ENCODE results near the gene IFNL1.
"Not testable (repeated sequence)": the region's sequence is repeated elsewhere in the genome, so short reads cannot be mapped to it uniquely, and the experiment has no call there.

The IFNL1 gene

DNA sequence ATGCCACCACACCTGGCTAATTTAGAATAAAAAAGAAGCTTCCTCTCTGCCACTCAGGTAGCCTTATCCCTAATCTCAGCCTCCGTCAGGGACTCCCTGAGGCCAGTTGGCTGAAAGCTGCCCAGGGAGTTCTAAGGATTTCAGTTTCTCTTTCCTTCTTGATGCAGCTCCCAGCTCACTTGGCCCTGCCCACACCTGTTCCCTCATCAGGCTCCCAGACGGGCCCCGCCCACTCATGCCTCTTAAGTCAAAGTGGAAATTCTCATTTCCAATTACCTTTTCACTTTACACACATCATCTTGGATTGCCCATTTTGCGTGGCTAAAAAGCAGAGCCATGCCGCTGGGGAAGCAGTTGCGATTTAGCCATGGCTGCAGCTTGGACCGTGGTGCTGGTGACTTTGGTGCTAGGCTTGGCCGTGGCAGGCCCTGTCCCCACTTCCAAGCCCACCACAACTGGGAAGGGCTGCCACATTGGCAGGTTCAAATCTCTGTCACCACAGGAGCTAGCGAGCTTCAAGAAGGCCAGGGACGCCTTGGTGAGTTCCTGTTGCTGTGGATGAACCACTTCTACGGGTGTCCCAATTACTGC, at the start of gene IFNL1:
IFNL1 (plus strand) TSS at position 353 of the 591 bp plus-strand sequence; CDS start at position 368, 15 bp downstream.
- DNase-seq: no peak

DNA sequence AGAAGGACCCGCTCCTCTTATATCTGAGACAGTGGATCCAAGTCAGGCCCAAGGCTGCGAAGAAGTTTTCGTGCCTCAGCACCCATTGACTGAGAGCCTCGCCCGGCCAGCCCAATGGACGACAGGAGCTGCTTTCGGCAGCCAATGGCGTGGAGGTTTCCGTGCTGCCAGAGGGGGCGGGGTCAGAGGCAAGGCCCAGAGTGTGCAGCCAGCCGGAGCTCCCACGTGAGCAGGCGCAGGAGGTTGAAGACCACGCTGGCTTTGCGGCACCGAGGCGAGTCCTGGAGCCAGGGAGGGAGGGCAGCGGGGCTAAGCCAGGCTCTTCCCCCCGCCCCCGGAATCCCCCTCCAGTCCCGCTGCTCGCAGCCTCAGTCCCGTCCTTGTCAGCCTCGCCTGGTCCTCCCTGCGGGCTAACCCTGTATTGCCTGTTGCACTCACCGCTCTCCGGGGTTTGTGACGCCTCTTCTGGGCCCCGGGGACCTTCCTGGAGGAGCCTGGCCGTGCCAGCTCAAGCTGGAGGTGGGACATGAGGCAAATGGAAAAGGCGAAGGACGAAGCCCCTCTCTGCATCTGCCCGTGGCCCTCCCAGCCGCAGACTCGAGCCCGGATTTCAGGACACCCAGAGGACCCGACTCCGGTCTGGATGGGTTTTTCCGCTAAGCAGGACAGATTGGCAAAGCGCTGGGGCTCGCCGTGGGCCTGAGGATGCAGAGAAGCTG, 49.1 kb upstream of the IFNL1 start:
- DNase-seq: peak; percentile 62

- DNase-seq: no peak
These were observed 48.2 kb upstream of the IFNL1 start for GRCh38 chr19:39247701-39248664.

DNA sequence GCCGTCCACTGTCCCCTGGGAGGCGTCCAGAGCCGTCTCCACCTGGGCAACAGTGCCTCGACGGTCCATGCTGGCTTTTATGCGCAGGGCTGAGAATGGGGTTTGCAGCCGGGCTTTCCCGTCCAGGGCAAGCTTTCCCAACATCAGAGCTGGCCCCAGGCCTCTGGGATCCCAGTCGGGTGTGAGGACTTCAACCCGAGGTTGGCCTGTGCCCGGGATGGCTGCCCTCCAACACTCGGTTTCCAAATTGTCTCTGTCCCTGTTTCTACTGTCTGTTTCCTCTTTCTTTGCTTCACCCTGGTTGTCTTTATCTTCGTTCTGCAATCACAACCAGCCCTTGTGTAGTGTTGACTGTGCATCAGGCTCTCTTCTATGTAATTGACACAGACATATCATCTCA, 47.4 kb upstream of the IFNL1 start, which contains the start of gene IFNL4:
IFNL4 (minus strand) TSS at position 51 of the 400 bp plus-strand sequence.
- no peak for DNase-seq

DNA sequence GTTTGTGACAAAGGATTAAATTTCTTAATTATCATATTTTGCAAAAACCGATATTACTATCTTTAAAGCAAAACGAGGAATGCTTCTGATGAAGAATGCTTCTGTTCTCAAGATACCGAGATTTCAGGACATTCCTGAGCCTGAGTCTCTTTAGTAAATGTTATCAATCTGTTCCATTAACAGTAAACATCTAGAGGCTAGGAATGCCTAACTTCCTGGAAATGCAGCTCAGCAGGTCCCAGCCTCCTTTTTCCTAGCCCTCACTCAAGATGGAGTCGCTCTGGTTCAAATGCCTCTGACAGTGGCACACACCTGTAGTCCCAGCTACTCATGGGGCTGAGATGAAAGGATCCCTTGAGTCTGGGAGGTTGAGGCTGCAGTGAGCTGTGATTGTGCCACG, 45.1 kb upstream of the IFNL1 start:
- DNase-seq: no peak

- no peak for DNase-seq
These were observed 44.4 kb upstream of the IFNL1 start for GRCh38 chr19:39251846-39252245.

DNA sequence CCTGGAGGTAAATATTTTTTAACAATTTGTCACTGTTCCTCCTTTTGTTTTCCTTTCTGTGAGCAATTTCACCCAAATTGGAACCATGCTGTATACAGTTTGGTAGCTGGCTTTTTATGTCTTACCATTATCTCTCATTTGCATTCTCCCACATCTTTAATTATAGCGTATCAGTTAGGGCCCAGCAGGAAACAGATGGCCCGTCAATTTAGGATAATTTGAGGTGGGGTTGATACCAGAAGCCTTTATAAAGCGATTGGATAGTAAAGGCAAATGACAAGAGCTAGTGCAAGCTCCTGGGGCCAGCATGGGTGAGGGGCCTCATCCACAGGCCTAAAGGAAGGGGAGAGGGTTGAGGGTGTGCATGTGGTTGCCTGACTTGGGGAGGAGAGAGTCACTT, 43.7 kb upstream of the IFNL1 start:
- no peak for DNase-seq

- DNase-seq: no peak
These were observed 42.6 kb upstream of the IFNL1 start for GRCh38 chr19:39253374-39254149.

DNA sequence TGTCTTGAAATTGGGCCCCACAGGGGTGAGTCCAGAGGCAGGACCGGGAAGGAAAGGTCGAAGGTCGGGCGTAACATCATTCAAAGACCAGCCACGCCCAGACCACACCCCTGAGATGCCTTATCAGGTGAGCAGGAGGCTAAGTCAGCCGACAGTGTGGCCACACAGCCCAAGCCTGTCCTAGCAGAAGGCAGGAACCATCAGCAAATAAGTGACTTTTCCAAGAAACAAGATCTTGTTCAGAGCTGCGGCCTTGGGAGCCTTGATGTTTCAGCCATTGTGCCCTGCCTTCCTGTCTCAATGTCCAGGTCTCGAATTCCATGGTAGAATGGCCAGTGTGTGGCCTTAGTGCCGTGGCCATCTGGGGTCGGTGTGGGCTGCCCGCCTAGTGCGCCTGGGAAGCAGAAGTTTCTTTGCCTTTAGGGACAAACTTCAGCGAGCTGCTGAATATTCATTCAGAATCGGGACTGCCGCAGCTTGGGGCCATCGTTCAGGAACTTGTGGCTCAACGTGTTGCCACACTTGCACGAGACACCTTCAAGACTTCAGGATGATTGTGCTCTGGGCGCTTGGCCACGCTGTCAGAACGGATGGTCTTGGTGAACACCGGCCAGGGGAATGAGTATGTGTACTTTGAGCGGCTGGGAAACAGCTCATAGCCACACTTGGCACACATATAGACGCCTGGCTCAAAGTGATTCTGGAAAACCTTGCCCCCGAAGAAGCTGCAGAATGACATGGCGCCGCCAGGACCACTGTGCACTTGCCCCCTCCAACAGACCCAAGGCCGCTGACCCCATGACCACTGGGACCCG, 41.5 kb upstream of the IFNL1 start:
- no peak for DNase-seq

- DNase-seq: no peak
These were observed 39.0 kb upstream of the IFNL1 start for GRCh38 chr19:39257227-39257626.

DNA sequence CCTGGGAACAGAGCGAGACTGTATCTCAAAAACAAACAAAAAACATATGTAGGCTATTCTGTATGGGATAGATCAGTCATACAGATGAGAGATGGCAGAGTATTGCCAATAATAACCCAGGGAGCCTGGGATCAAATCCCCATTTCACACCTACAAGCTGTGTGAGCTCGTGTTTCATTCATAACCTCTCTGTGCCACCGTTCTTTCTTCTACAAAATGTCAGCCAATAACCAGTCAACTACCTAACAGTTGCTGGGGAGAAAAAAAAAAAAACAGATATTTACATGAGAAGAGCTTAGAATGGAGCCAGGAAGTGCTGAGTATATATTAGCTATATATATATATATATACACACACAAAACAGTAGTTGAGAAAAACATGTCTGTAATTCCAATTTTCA, 34.5 kb upstream of the IFNL1 start:
- no peak for DNase-seq

DNA sequence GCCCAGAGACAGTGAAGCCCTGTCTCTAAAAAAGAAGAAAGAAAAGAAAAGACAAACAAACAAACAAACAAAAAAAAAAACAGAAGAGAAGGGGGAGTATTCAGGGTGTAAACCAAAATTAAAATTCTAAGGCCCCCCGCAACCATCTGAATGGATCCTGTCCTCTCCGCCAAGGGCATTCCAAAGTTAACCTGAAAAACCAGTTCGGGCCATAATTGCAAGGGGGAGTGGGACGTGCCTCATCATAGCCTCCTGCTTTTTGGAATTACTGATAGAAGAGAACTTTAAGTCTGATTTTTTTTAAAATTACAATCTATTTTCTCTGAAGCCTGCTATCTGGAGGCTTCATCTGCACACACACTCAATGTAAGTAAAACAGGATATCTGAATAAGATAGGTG, 33.7 kb upstream of the IFNL1 start:
- DNase-seq: no peak

DNA sequence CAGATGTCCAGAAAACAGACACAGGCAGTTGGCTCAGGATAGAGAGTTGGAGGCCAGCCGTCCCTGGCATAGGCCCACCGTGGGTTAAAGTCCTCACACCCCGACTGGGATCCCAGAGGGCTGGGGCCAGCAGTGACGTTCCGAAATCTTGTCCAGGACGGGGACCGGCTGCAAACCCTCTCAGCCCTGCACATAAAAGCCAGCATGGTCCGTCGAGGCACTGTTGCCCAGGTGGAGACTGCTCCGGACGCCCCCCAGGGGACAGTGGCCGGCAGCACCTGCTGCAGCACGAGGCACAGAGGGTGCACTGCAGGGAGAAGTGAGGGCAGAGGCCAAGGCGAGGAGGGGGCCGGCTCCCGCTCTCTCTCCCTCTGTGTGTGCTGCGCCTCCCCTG, 32.3 kb upstream of the IFNL1 start:
- no peak for DNase-seq

DNA sequence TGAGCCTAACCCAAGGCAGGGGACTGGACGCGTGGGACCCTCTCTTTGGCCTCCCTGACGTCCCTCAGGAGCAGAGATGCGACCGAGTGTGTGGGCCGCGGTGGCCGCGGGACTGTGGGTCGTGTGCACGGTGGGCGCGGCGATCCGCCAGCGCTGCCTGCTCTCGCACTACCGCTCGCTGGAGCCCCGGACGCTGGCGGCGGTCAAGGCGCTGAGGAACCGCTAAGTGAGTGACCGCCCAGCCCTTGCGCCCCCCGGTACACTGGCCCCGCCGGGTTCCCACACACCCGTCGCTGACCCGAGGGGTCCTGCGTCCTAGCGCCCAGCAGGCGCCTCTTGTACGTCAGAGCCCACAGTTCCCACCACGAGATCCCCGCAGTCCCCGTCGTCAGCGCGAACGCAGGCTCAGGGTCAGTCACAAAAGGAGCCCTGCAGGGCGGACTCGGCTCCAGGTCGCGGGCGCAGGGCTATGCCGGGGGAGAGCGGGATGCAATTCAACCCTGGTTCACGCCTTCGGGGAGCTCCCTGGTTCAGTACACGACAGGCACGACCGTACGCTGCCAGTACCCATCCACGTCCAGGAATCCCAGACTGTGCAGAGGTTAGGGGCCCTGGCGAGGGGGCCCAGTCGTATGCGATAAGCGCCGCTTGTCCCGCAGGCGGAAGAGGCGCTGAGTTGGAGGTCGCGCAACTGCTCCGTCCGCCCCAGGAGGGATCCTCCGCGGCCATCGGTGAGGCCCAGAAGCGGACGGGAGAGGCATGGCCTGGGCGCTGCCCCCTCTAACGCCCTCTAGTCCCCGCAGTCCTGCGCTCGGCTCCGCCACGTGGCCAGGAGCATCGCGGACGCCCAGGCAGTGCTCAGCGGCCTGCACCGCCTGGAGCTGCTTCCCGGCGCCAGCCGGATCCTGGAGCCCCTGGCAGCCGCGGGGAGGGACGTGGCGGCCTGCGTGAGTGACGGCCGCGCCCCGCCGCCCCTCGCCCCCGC, 31.6 kb upstream of the IFNL1 start:
- no peak for DNase-seq

DNA sequence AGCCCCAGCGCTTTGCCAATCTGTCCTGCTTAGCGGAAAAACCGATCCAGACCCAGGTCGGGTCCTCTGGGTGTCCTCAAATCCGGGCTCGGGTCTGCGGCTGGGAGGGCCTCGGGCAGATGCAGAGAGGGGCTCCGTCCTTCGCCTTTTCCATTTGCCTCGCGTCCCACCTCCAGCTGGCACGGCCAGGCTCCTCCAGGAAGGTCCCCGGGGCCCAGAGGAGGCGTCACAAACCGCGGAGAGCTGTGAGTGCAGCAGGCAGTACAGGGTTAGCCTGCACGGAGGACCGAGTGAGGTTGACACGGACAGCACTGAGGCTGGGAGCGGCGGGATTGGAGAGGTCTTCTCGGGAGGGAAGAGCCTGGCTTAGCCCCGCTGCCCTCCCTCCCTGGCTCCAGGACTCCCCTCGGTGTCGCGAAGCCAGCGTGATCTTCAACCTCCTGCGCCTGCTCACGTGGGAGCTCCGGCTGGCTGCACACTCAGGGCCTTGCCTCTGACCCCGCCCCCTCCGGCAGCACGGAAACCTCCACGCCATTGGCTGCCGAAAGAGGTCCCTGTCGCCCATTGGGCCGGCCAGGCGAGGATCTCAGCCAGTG, 30.8 kb upstream of the IFNL1 start:
- peak; percentile 31 for DNase-seq

DNA sequence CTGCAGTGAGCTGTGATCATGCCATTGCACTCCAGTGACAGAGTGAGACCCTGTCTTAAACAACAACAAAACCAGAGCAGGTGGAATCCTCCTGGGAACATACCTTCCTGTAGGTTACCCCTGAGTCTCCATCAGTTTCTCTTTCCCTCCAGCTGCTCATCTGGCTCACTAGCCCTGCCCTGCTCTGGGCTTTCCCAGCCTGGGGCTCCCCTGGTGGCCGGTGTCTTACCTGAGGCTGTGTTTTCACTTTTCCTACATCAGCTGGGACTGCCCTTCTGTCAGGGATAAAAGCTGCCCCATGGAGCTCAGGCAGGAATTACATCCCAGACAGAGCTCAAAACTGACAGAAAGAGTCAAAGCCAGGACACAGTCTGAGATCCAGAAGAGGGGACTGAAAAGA, 28.1 kb upstream of the IFNL1 start, which contains the start of gene IFNL2:
IFNL2 (plus strand) TSS at position 312 of the 400 bp plus-strand sequence. CDS start 173 bp downstream, outside the sequence.
- not testable (repeated sequence) for DNase-seq

GRCh38 chr19:39268531-39269223, 27.5 kb upstream of the IFNL1 start:
- DNase-seq: not testable (repeated sequence)

GRCh38 chr19:39269369-39269768, 26.8 kb upstream of the IFNL1 start:
- DNase-seq: not testable (repeated sequence)

Data from stimulated activated CD8-positive, alpha-beta memory T cell treated with anti-CD3 and anti-CD28 coated beads, Interleukin-4, amount 100 ng/mL, for 48 hours (primary cell).